Measurements from ENCODE around the gene ZMYND8.
"Not testable (repeated sequence)": the region's sequence is repeated elsewhere in the genome, so short reads cannot be mapped to it uniquely, and the experiment has no call there.

ZMYND8 gene

GRCh38 chr20:47280668-47281067 lies 75.8 kb downstream of the ZMYND8 start:
- DNase-seq (ENCODE audit: insufficient read length, low spot score) (no peak), FAIRE-seq (no peak)

GRCh38 chr20:47280228-47280627 lies 76.3 kb downstream of the ZMYND8 start:
- FAIRE-seq, result no peak
- TF ChIP-seq CTCF (IDR thresholded peaks at IDR 0.05; ENCODE audit: insufficient read depth, missing control alignments), result no peak

More at GRCh38 chr20:47280668-47281067, 75.8 kb downstream of the ZMYND8 start:
- no peak for TF ChIP-seq CTCF (IDR thresholded peaks at IDR 0.05; ENCODE audit: insufficient read depth, missing control alignments)

GRCh38 chr20:47278907-47279348 lies 77.6 kb downstream of the ZMYND8 start:
- FAIRE-seq (no peak), DNase-seq (ENCODE audit: insufficient read length, low spot score) (no peak)
- TF ChIP-seq CTCF (IDR thresholded peaks at IDR 0.05; ENCODE audit: insufficient read depth, missing control alignments), result no peak

More at GRCh38 chr20:47280228-47280627, 76.3 kb downstream of the ZMYND8 start:
- no peak for DNase-seq (ENCODE audit: insufficient read length, low spot score)

- not testable (repeated sequence) for DNase-seq (ENCODE audit: insufficient read length, low spot score); FAIRE-seq
These were observed 79.0 kb downstream of the ZMYND8 start for GRCh38 chr20:47277535-47277872.

- DNase-seq (ENCODE audit: insufficient read length, low spot score) (no peak), FAIRE-seq (no peak)
- TF ChIP-seq CTCF (IDR thresholded peaks at IDR 0.05; ENCODE audit: insufficient read depth, missing control alignments), result no peak
These were observed 79.5 kb downstream of the ZMYND8 start for GRCh38 chr20:47276851-47277534.

- TF ChIP-seq CTCF (IDR thresholded peaks at IDR 0.05; ENCODE audit: insufficient read depth, missing control alignments), result no peak
- FAIRE-seq (no peak), DNase-seq (ENCODE audit: insufficient read length, low spot score) (no peak)
These were observed 80.2 kb downstream of the ZMYND8 start for GRCh38 chr20:47276251-47276650.

- no peak for TF ChIP-seq CTCF (IDR thresholded peaks at IDR 0.05; ENCODE audit: insufficient read depth, missing control alignments)
- no peak for FAIRE-seq
- DNase-seq (ENCODE audit: insufficient read length, low spot score), result no peak
These were observed 81.0 kb downstream of the ZMYND8 start for GRCh38 chr20:47275548-47275947.
